ENCODE results near the gene ATXN7.

Gene ATXN7

GRCh38 chr3:63981980-63982379 lies 118.3 kb downstream of the ATXN7 start:
- no peak for DNase-seq (ENCODE audit: low read depth in 2 of 2)

- no peak for DNase-seq (ENCODE audit: low read depth in 2 of 2)
These were observed 120.7 kb downstream of the ATXN7 start for GRCh38 chr3:63984391-63984790.

- DNase-seq (ENCODE audit: low read depth in 2 of 2) = no peak
These were observed 122.5 kb downstream of the ATXN7 start for GRCh38 chr3:63986146-63986545.

GRCh38 chr3:63986831-63987230 lies 123.2 kb downstream of the ATXN7 start:
- DNase-seq (ENCODE audit: low read depth in 2 of 2) = no peak

GRCh38 chr3:63988943-63989342 lies 125.3 kb downstream of the ATXN7 start:
- DNase-seq (ENCODE audit: low read depth in 2 of 2) = no peak

GRCh38 chr3:63990204-63990603 lies 126.5 kb downstream of the ATXN7 start:
- no peak for DNase-seq (ENCODE audit: low read depth in 2 of 2)

- no peak for DNase-seq (ENCODE audit: low read depth in 2 of 2)
These were observed 127.1 kb downstream of the ATXN7 start for GRCh38 chr3:63990733-63991132.

GRCh38 chr3:63991666-63992065 lies 128.0 kb downstream of the ATXN7 start:
- no peak for DNase-seq (ENCODE audit: low read depth in 2 of 2)

- no peak for DNase-seq (ENCODE audit: low read depth in 2 of 2)
These were observed 129.0 kb downstream of the ATXN7 start for GRCh38 chr3:63992516-63993209.

- no peak for DNase-seq (ENCODE audit: low read depth in 2 of 2)
These were observed 130.0 kb downstream of the ATXN7 start for GRCh38 chr3:63993653-63994079.

GRCh38 chr3:63995086-63995485 lies 131.4 kb downstream of the ATXN7 start:
- no peak for DNase-seq (ENCODE audit: low read depth in 2 of 2)

GRCh38 chr3:63998852-63999754 lies 135.4 kb downstream of the ATXN7 start:
- no peak for DNase-seq (ENCODE audit: low read depth in 2 of 2)

- DNase-seq (ENCODE audit: low read depth in 2 of 2) = no peak
These were observed 136.9 kb downstream of the ATXN7 start for GRCh38 chr3:64000453-64001055.

- DNase-seq (ENCODE audit: low read depth in 2 of 2) = no peak
These were observed 138.6 kb downstream of the ATXN7 start for GRCh38 chr3:64002233-64002632.

GRCh38 chr3:64003589-64003988 lies 139.9 kb downstream of the ATXN7 start:
- no peak for DNase-seq (ENCODE audit: low read depth in 2 of 2)

- DNase-seq (ENCODE audit: low read depth in 2 of 2) = no peak
These were observed 144.3 kb downstream of the ATXN7 start for GRCh38 chr3:64008017-64008416.

- no peak for DNase-seq (ENCODE audit: low read depth in 2 of 2)
These were observed 145.1 kb downstream of the ATXN7 start for GRCh38 chr3:64008487-64009351.

GRCh38 chr3:64009528-64009927 lies 145.9 kb downstream of the ATXN7 start:
- no peak for DNase-seq (ENCODE audit: low read depth in 2 of 2)

GRCh38 chr3:64010199-64010598 lies 146.5 kb downstream of the ATXN7 start:
- no peak for DNase-seq (ENCODE audit: low read depth in 2 of 2)

GRCh38 chr3:64011685-64012084 lies 148.0 kb downstream of the ATXN7 start:
- no peak for DNase-seq (ENCODE audit: low read depth in 2 of 2)

- no peak for DNase-seq (ENCODE audit: low read depth in 2 of 2)
These were observed 153.4 kb downstream of the ATXN7 start for GRCh38 chr3:64016941-64017620.

Data from stimulated activated CD8-positive, alpha-beta memory T cell treated with anti-CD3 and anti-CD28 coated beads, Interleukin-15, amount 100 ng/mL, for 4 hours (primary cell).